HEK293 (cell line): ENCODE results near the gene DEUP1.
"Not testable (repeated sequence)": the region's sequence is repeated elsewhere in the genome, so short reads cannot be mapped to it uniquely, and the experiment has no call there.

ENCODE experiments used
- CTCF ChIA-PET: fragments of 350-600 bp; formaldehyde crosslinking; extraction: SDS; loops from one replicate; lab custom pipeline; 2021; ENCODE audit warnings: antibody characterized with exemption; lab: Yijun Ruan, JAX
- POLR2A ChIA-PET: fragments of 300-600 bp; formaldehyde crosslinking; extraction: SDS; loops from one replicate; lab custom pipeline; 2020; ENCODE audit warnings: antibody characterized with exemption, inconsistent platforms; lab: Yijun Ruan, JAX
- H3K27ac ChIP-seq: fragments of 200-500 bp; sonication (Bioruptor generic); 2 replicates; pipeline ENCODE4 v1.5.1; 2014; ENCODE audit warnings: low read depth, low read length, control low read depth, inconsistent platforms; ENCODE audit errors: extremely low read depth
- H3K36me3 ChIP-seq, 2 experiments: fragments of 200-500 bp in 1 of 2; sonication (Bioruptor generic) in 1 of 2; 1 replicate in 1 of 2; 2 replicates in 1 of 2; pipeline ENCODE4 v1.5.1; 2014 to 2017; ENCODE audit warnings: inconsistent platforms in 2 of 2, low read length in 2 of 2; ENCODE audit not compliant: control insufficient read depth in 2 of 2, insufficient read depth in 1 of 2
- H3K4me1 ChIP-seq: fragments of 200-500 bp; sonication (Bioruptor generic); 2 replicates; pipeline ENCODE4 v1.5.1; 2014; ENCODE audit warnings: mild to moderate bottlenecking, low read length, inconsistent platforms; ENCODE audit not compliant: control insufficient read depth, insufficient read depth
- H3K4me3 ChIP-seq: 2 replicates; pipeline ENCODE4 v1.5.1; 2011; ENCODE audit warnings: low read depth, mild to moderate bottlenecking, control low read depth, low read length, moderate library complexity
- H3K9me3 ChIP-seq: fragments of 200-500 bp; sonication (Bioruptor generic); 2 replicates; pipeline ENCODE4 v1.5.1; 2014; ENCODE audit warnings: low read depth, low read length, inconsistent platforms; ENCODE audit not compliant: control insufficient read depth, insufficient read depth
- KLF7 ChIP-seq: fragments of 450-650 bp; formaldehyde crosslinking; IDR thresholded peaks from 2 replicates; pipeline ENCODE4 v1.5.1; 2016; ENCODE audit warnings: missing biosample characterization, missing genetic modification characterization, borderline replicate concordance
- KLF9 ChIP-seq: fragments of 450-650 bp; formaldehyde crosslinking; IDR thresholded peaks from 2 replicates; pipeline ENCODE4 v1.5.1; 2016; ENCODE audit warnings: missing biosample characterization, missing genetic modification characterization, low read depth
- MEIS1 ChIP-seq: sonication (generic); formaldehyde crosslinking; IDR thresholded peaks from 2 replicates; pipeline ENCODE4 v1.8.1; 2022; ENCODE audit warnings: missing genetic modification reagents, mild to moderate bottlenecking, borderline replicate concordance
- PRDM1 ChIP-seq: fragments of 450-650 bp; formaldehyde crosslinking; IDR thresholded peaks from 2 replicates; pipeline ENCODE4; 2016; ENCODE audit warnings: missing biosample characterization, missing genetic modification characterization
- SP7 ChIP-seq: fragments of 450-650 bp; formaldehyde crosslinking; IDR thresholded peaks from 2 replicates; pipeline ENCODE4 v1.5.1; 2016; ENCODE audit warnings: missing biosample characterization, missing genetic modification characterization
- TSHZ1 ChIP-seq: fragments of 450-650 bp; formaldehyde crosslinking; IDR thresholded peaks from 2 replicates; pipeline ENCODE4 v1.5.1; 2016; ENCODE audit warnings: missing biosample characterization, missing genetic modification characterization, borderline replicate concordance
- ZBTB20 ChIP-seq: fragments of 450-650 bp; formaldehyde crosslinking; IDR thresholded peaks from 2 replicates; pipeline ENCODE4 v1.5.1; 2016; ENCODE audit warnings: missing biosample characterization, missing genetic modification characterization
- ZNF138 ChIP-seq: fragments of 450-650 bp; formaldehyde crosslinking; IDR thresholded peaks from 2 replicates; pipeline ENCODE4 v1.5.1; 2016; ENCODE audit warnings: missing biosample characterization, missing genetic modification characterization, borderline replicate concordance
- ZNF174 ChIP-seq: fragments of 450-650 bp; formaldehyde crosslinking; IDR thresholded peaks from 2 replicates; pipeline ENCODE4 v1.5.0; 2017; ENCODE audit warnings: missing biosample characterization, mild to moderate bottlenecking, missing genetic modification characterization
- ZNF184 ChIP-seq: fragments of 450-650 bp; IDR thresholded peaks from 2 replicates; pipeline ENCODE4 v1.5.1; 2018; ENCODE audit warnings: missing biosample characterization, mild to moderate bottlenecking, missing genetic modification characterization
- ZNF24 ChIP-seq: fragments of 450-650 bp; formaldehyde crosslinking; IDR thresholded peaks from 2 replicates; pipeline ENCODE4 v1.5.1; 2016; ENCODE audit warnings: missing biosample characterization, missing genetic modification characterization
- ZNF341 ChIP-seq: fragments of 450-650 bp; formaldehyde crosslinking; IDR thresholded peaks from 2 replicates; pipeline ENCODE4; 2016; ENCODE audit warnings: low read depth, missing biosample characterization, missing genetic modification characterization
- ZNF404 ChIP-seq: fragments of 450-650 bp; formaldehyde crosslinking; IDR thresholded peaks from 2 replicates; pipeline ENCODE4 v1.5.1; 2017; ENCODE audit warnings: missing biosample characterization, missing genetic modification characterization
- ZNF544 ChIP-seq: fragments of 450-650 bp; formaldehyde crosslinking; IDR thresholded peaks from 2 replicates; pipeline ENCODE4 v1.5.0; 2017; ENCODE audit warnings: missing biosample characterization, missing genetic modification characterization
- ZNF549 ChIP-seq: fragments of 450-650 bp; IDR thresholded peaks from 2 replicates; pipeline ENCODE4 v1.5.1; 2018; ENCODE audit warnings: missing biosample characterization, missing genetic modification characterization, mild to moderate bottlenecking, inconsistent platforms, moderate library complexity
- ZNF571 ChIP-seq: fragments of 450-650 bp; formaldehyde crosslinking; IDR thresholded peaks from 2 replicates; pipeline ENCODE4 v1.5.0; 2017; ENCODE audit warnings: missing biosample characterization, missing genetic modification characterization
- ZNF677 ChIP-seq: fragments of 450-650 bp; IDR thresholded peaks from 2 replicates; pipeline ENCODE4 v1.5.0; 2018; ENCODE audit warnings: missing biosample characterization, mild to moderate bottlenecking, missing genetic modification characterization, moderate library complexity
- ZXDB ChIP-seq: fragments of 450-650 bp; formaldehyde crosslinking; IDR thresholded peaks from 2 replicates; pipeline ENCODE4 v1.5.1; 2016; ENCODE audit warnings: missing biosample characterization, missing genetic modification characterization
- TF ChIP-seq, protein P1 (sequence below): fragments of 450-650 bp; formaldehyde crosslinking; IDR thresholded peaks from 2 replicates; pipeline ENCODE4 v1.5.1; 2016; ENCODE audit warnings: missing biosample characterization, missing genetic modification characterization

The DEUP1 gene

GRCh38 chr11:93411705-93412104, 81.2 kb downstream of the DEUP1 start:
- H3K9me3 ChIP-seq = no peaks in the 10 kb centered on the region
- H3K4me3 ChIP-seq = no peak overlapping the region
- POLR2A ChIA-PET = no interaction called here
- TF ChIP-seq KLF7 (no peak), ZNF24 (no peak), ZNF341 (tag by site-specific recombination) (no peak), ZNF544 (tag by site-specific recombination) (no peak), ZNF174 (tag by site-specific recombination) (no peak), SP7 (tag by site-specific recombination) (no peak)
- TF ChIP-seq, all 188 proteins: peak for 0
- no peaks in the 10 kb centered on the region for H3K4me1 ChIP-seq
- no peaks in the 10 kb centered on the region for H3K36me3 ChIP-seq
- H3K27ac ChIP-seq = no peak overlapping the region
- CTCF ChIA-PET = no interaction called here

- no peaks in the 10 kb centered on the region for H3K4me1 ChIP-seq
- POLR2A ChIA-PET = no interaction called here
- TF ChIP-seq ZNF549 (tag by site-specific recombination) (no peak), ZXDB (tag by site-specific recombination) (no peak), ZBTB20 (no peak), MEIS1 (CRISPR knock-in tag) (no peak), ZNF677 (tag by site-specific recombination) (no peak), ZNF571 (tag by site-specific recombination) (no peak), ZNF138 (tag by site-specific recombination) (no peak), ZNF184 (no peak), KLF9 (tag by site-specific recombination) (no peak), TSHZ1 (tag by site-specific recombination) (no peak), PRDM1 (tag by site-specific recombination) (no peak), ZNF404 (tag by site-specific recombination) (no peak)
- TF ChIP-seq, protein P1, sequence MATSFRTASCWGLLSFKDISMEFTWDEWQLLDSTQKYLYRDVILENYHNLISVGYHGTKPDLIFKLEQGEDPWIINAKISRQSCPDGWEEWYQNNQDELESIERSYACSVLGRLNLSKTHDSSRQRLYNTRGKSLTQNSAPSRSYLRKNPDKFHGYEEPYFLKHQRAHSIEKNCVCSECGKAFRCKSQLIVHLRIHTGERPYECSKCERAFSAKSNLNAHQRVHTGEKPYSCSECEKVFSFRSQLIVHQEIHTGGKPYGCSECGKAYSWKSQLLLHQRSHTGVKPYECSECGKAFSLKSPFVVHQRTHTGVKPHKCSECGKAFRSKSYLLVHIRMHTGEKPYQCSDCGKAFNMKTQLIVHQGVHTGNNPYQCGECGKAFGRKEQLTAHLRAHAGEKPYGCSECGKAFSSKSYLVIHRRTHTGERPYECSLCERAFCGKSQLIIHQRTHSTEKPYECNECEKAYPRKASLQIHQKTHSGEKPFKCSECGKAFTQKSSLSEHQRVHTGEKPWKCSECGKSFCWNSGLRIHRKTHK (tag by site-specific recombination) = no peak
- TF ChIP-seq, all 188 proteins: peak for 0
- no peaks in the 10 kb centered on the region for H3K9me3 ChIP-seq
- H3K4me3 ChIP-seq = no peak overlapping the region
- no peaks in the 10 kb centered on the region for H3K36me3 ChIP-seq
- H3K27ac ChIP-seq = no peak overlapping the region
- CTCF ChIA-PET = no interaction called here
Observed at GRCh38 chr11:93432247-93432646, 101.7 kb downstream of the DEUP1 start.

DNA sequence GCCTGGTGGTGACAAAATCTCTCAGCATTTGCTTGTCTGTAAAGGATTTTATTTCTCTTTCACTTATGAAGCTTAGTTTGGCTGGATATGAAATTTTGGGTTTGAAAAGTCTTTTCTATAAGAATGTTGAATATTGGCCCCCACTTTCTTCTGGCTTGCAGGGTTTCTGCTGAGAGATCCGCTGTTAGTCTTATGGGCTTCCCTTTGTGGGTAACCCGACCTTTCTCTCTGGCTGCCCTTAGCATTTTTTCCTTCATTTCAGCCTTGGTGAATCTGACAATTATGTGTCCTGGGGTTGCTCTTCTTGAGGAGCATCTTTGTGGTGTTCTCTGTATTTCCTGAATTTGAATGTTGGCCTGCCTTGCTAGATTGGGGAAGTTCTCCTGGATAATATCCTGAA, 112.7 kb downstream of the DEUP1 start:
- CTCF ChIA-PET, POLR2A ChIA-PET: not testable (repeated sequence)

More for the DNA sequence above, 112.7 kb downstream of the DEUP1 start:
- H3K27ac ChIP-seq, H3K9me3 ChIP-seq, H3K4me3 ChIP-seq, H3K36me3 ChIP-seq, H3K4me1 ChIP-seq: not testable (repeated sequence)
